Urinary bladder (tissue), 4 donors: Measurements from ENCODE around the gene STAU1. TPM values are rescaled to one million over a fixed set of nuclear protein-coding genes. Genes with fewer than 3 reads are reported as not detected.
A peak's percentile ranks its signal among the peaks of the same experiment; 100 is the strongest.
"Not testable (repeated sequence)": the region's sequence is repeated elsewhere in the genome, so short reads cannot be mapped to it uniquely, and the experiment has no call there.

Experiments
- DNase-seq: peaks from one replicate; pipeline ENCODE4 v3.0.0-alpha.2; 2015; ENCODE audit errors: extremely low spot score
- H3K27ac ChIP-seq: one replicate; pipeline ENCODE4 v1.5.1; 2013; ENCODE audit warnings: low read depth, mild to moderate bottlenecking, moderate library complexity
- H3K36me3 ChIP-seq: one replicate; pipeline ENCODE4 v1.6.1; 2013; ENCODE audit warnings: mild to moderate bottlenecking, moderate library complexity; ENCODE audit not compliant: insufficient read depth
- H3K4me1 ChIP-seq: one replicate; pipeline ENCODE4 v1.6.1; 2013; ENCODE audit warnings: mild to moderate bottlenecking, moderate library complexity; ENCODE audit not compliant: insufficient read depth
- H3K4me3 ChIP-seq: one replicate; pipeline ENCODE4 v1.5.1; 2013; ENCODE audit warnings: low read depth, low read length
- WGBS: extraction: QIAGEN DNeasy Blood & Tissue Kit; methylation state at CpG from one replicate; pipeline ENCODE4 v1.1.7; 2013; 5-methylcytosine and 5-hydroxymethylcytosine counted together
- polyA plus RNA-seq: library from polyadenylated mRNA; stranded (reverse); fragments of 200-250 nt; gene quantifications from one replicate; pipeline ENCODE4 v1.2.3, GENCODE V29; 2013
- total RNA-seq: library from RNA; depleted of rRNA; stranded (reverse); fragments of >200 nt; gene quantifications from one replicate; pipeline ENCODE4 v1.2.3, GENCODE V29; 2014
- donor health status: healthy with polysubstance abuse.
- donor health status: healthy.

STAU1 gene
- total and polyA plus RNA-seq, 2 donors: 46.4 to 61.0 TPM

DNA sequence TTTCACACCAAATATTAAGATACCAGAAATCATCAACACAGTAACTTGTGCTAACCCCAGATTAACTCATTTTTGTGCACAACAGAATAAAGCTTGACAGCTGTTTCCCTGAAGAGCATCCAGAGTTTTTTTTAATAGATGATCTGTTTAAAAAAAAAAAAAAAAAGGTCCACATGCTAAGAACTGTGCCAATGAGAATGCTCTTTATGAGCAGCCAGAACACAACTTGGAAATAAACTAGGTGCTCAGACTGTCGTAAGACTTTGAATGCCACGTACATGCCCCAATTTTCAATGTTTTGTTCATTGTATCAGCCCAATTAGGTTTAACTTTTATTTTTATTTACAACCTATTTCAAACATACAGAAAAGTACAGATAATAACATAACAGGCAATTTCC lies 47.3 kb downstream of the STAU1 start:
- Histone ChIP-seq H3K4me3 (no peak overlapping the region), H3K27ac (no peak overlapping the region), H3K36me3 (peaks cover 4% of the 10 kb centered on the region), H3K4me1 (no peaks in the 10 kb centered on the region)
- WGBS: 48% methylated on average over 2 of the region's 2 CpGs
- DNase-seq: no peak

- H3K4me3 ChIP-seq: no peak overlapping the region
- no peak for DNase-seq
- H3K4me1 ChIP-seq: no peaks in the 10 kb centered on the region
- H3K27ac ChIP-seq: no peak overlapping the region
- H3K36me3 ChIP-seq: peaks cover 2% of the 10 kb centered on the region
- 48% methylated on average over 2 of the region's 2 CpGs for WGBS
Observed at GRCh38 chr20:49140411-49140810, 47.7 kb downstream of the STAU1 start.

DNA sequence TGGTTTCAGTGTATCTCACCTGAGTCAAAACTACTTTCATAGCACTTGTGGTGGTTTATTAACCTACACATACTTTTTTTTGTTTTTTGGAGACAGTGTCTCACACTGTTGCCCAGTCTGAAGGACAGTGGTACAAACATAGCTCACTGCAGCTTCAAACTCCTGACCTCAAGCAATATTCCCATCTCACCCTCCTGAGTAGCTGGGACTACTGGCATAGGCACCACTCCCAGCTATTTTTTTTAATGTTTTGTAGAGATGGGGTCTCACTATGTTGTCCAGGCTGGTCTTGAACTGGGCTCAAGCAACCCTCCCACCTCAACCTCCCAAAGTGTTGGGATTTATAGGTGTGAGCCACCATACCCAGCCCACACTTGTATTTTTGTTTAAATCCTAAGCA lies 49.7 kb downstream of the STAU1 start:
- Histone ChIP-seq H3K27ac (no peak overlapping the region), H3K4me1 (no peaks in the 10 kb centered on the region), H3K4me3 (no peak overlapping the region), H3K36me3 (peaks cover 2% of the 10 kb centered on the region)
- no peak for DNase-seq

GRCh38 chr20:49136817-49137571 lies 51.1 kb downstream of the STAU1 start:
- H3K4me3 ChIP-seq: no peak overlapping the region
- H3K4me1 ChIP-seq: no peaks in the 10 kb centered on the region
- DNase-seq: no peak
- H3K36me3 ChIP-seq: peaks cover 2% of the 10 kb centered on the region
- H3K27ac ChIP-seq: no peak overlapping the region
- 81% methylated on average over 15 of the region's 15 CpGs for WGBS

GRCh38 chr20:49134797-49135196 lies 53.3 kb downstream of the STAU1 start:
- not testable (repeated sequence) for DNase-seq, H3K4me3 ChIP-seq, H3K4me1 ChIP-seq, H3K27ac ChIP-seq, H3K36me3 ChIP-seq
- 81% methylated on average over 8 of the region's 8 CpGs for WGBS

DNA sequence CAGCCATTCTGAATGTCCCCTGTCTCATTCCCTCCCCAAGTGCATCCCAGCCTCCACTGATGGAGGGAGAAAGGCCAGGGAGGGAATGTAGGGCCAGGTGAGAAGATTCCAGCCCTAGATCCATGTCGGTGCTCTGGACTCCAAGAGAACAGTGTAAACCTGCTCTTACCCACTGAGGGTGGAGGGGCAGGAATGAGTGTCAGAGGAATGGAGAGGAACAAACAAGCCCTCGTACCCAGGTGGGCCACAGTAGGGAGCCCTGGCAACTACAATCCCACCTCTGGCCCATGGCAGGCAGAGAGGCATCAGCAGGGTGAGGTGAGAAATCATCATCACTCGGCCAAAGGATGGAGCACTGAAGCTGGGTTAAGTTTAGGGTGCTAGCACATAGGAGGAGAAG lies 54.6 kb downstream of the STAU1 start:
- Histone ChIP-seq H3K27ac (no peak overlapping the region), H3K36me3 (peaks cover 2% of the 10 kb centered on the region)

GRCh38 chr20:49132995-49133478 lies 55.1 kb downstream of the STAU1 start:
- DNase-seq: peak; percentile 49
- no peaks in the 10 kb centered on the region for H3K4me1 ChIP-seq
- 36% methylated on average over 5 of the region's 5 CpGs for WGBS
- H3K4me3 ChIP-seq: no peak overlapping the region
- peaks cover 2% of the 10 kb centered on the region for H3K36me3 ChIP-seq
- H3K27ac ChIP-seq: no peak overlapping the region

More for the DNA sequence above, 54.6 kb downstream of the STAU1 start:
- 78% methylated on average over 3 of the region's 3 CpGs for WGBS
- Histone ChIP-seq H3K4me1 (no peaks in the 10 kb centered on the region), H3K4me3 (no peak overlapping the region)
- DNase-seq: no peak

- H3K27ac ChIP-seq: no peak overlapping the region
- no peaks in the 10 kb centered on the region for H3K4me1 ChIP-seq
- no peak overlapping the region for H3K4me3 ChIP-seq
- peaks cover 7% of the 10 kb centered on the region for H3K36me3 ChIP-seq
- no peak for DNase-seq
- WGBS: 96% methylated on average over 10 of the region's 10 CpGs
Observed at GRCh38 chr20:49123982-49124381, 64.2 kb downstream of the STAU1 start.

GRCh38 chr20:49122920-49123319 lies 65.2 kb downstream of the STAU1 start:
- no peak overlapping the region for H3K4me3 ChIP-seq
- peaks cover 7% of the 10 kb centered on the region for H3K36me3 ChIP-seq
- DNase-seq: no peak
- H3K27ac ChIP-seq: no peak overlapping the region
- no peaks in the 10 kb centered on the region for H3K4me1 ChIP-seq
- 92% methylated on average over 13 of the region's 13 CpGs for WGBS

- no peak for DNase-seq
Observed at GRCh38 chr20:49119988-49120387, 68.1 kb downstream of the STAU1 start.

GRCh38 chr20:49118307-49118706 lies 69.8 kb downstream of the STAU1 start:
- no peak overlapping the region for H3K4me3 ChIP-seq
- DNase-seq: no peak
- WGBS: 94% methylated on average over 3 of the region's 3 CpGs
- H3K36me3 ChIP-seq: peaks cover 11% of the 10 kb centered on the region
- no peaks in the 10 kb centered on the region for H3K4me1 ChIP-seq
- no peak overlapping the region for H3K27ac ChIP-seq

More at GRCh38 chr20:49119988-49120387, 68.1 kb downstream of the STAU1 start:
- no peak overlapping the region for H3K27ac ChIP-seq
- H3K36me3 ChIP-seq: peaks cover 11% of the 10 kb centered on the region
- no peaks in the 10 kb centered on the region for H3K4me1 ChIP-seq
- WGBS: 94% methylated on average over 7 of the region's 7 CpGs
- H3K4me3 ChIP-seq: no peak overlapping the region

DNA sequence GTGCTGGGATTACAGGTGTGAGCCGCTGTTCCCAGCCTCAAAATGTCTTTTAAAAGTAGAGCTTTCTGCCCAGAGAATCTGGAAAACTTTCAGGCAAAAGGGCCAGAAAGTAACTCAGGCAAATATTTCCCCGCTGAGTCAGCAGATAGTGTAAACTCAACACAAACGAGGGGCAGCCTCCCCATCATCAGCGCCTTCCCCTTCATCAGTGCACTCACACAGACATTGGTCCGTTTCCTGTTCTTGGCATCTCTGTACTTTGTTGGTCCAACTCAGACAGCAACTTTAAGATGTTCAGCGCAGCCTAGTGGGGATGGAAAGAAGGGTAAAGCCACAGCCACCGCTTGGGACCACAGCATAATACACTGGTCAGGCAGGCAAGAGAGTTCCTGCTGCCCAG lies 72.6 kb downstream of the STAU1 start:
- Histone ChIP-seq H3K27ac (no peak overlapping the region), H3K4me3 (no peak overlapping the region), H3K4me1 (no peaks in the 10 kb centered on the region), H3K36me3 (peaks cover 13% of the 10 kb centered on the region)
- WGBS: 73% methylated on average over 7 of the region's 7 CpGs
- no peak for DNase-seq

- Histone ChIP-seq H3K36me3 (peaks cover 8% of the 10 kb centered on the region), H3K27ac (no peak overlapping the region), H3K4me1 (no peaks in the 10 kb centered on the region), H3K4me3 (no peak overlapping the region)
- no peak for DNase-seq
- 90% methylated on average over 15 of the region's 15 CpGs for WGBS
Observed at GRCh38 chr20:49112596-49113274, 75.4 kb downstream of the STAU1 start.
